ENCODE data around the gene ERGIC1.
A peak's percentile ranks its signal among the peaks of the same experiment; 100 is the strongest.

Gene ERGIC1

GRCh38 chr5:172825610-172826204 is 8.3 kb upstream of the ERGIC1 start:
- no peak for DNase-seq

GRCh38 chr5:172827841-172828240 is 6.2 kb upstream of the ERGIC1 start:
- DNase-seq = no peak

- DNase-seq = no peak
These were observed 5.1 kb upstream of the ERGIC1 start for GRCh38 chr5:172828911-172829431.

GRCh38 chr5:172830275-172830799 is 3.7 kb upstream of the ERGIC1 start:
- DNase-seq = no peak

- no peak for DNase-seq
These were observed 3.0 kb upstream of the ERGIC1 start for GRCh38 chr5:172830876-172831662.

GRCh38 chr5:172832383-172833315 is 1.4 kb upstream of the ERGIC1 start:
- DNase-seq = no peak

GRCh38 chr5:172833372-172833685 is 722 bp upstream of the ERGIC1 start:
- DNase-seq = no peak

- DNase-seq = peak in 26 of 56 donors; percentile 15 to 81 (median 30)
These were observed 601 bp downstream of the ERGIC1 start for GRCh38 chr5:172834415-172835289.

GRCh38 chr5:172835290-172835993 is 1.4 kb downstream of the ERGIC1 start:
- DNase-seq = no peak

- no peak for DNase-seq
These were observed 1.9 kb downstream of the ERGIC1 start for GRCh38 chr5:172835994-172836356.

GRCh38 chr5:172837640-172838039 is 3.6 kb downstream of the ERGIC1 start:
- peak in 11 of 56 donors; percentile 9 to 42 (median 22) for DNase-seq

GRCh38 chr5:172838151-172838875 is 4.3 kb downstream of the ERGIC1 start:
- no peak for DNase-seq

- no peak for DNase-seq
These were observed 5.8 kb downstream of the ERGIC1 start for GRCh38 chr5:172839669-172840431.

GRCh38 chr5:172840432-172841154 is 6.5 kb downstream of the ERGIC1 start:
- no peak for DNase-seq

- no peak for DNase-seq
These were observed 7.2 kb downstream of the ERGIC1 start for GRCh38 chr5:172841256-172841655.

- no peak for DNase-seq
These were observed 9.9 kb downstream of the ERGIC1 start for GRCh38 chr5:172843825-172844576.

GRCh38 chr5:172844577-172844838 is 10.5 kb downstream of the ERGIC1 start:
- no peak for DNase-seq

Data from amygdala (tissue), 56 donors.